ENCODE measurements around the gene VKORC1. TPM values are rescaled to one million over a fixed set of nuclear protein-coding genes. Genes with fewer than 3 reads are reported as not detected.

Gene VKORC1
- total RNA-seq, 1 donor from 2014 or later = 123 TPM

- H3K9me3 ChIP-seq = no peaks in the 10 kb centered on the region
- no peaks in the 10 kb centered on the region for H3K27me3 ChIP-seq
- peak overlapping the region; percentile 94 for H3K27ac ChIP-seq
- H3K36me3 ChIP-seq = peaks cover 0 to 6% of the 10 kb centered on the region in 2 donors
- peak overlapping the region in 1 of 2 donors; percentile 65 for H3K4me3 ChIP-seq
- no peak for DNase-seq (ENCODE audit: extremely low spot score in 2 of 2)
- peaks cover 31% of the 10 kb centered on the region for H3K4me1 ChIP-seq
- TF ChIP-seq POLR2A (IDR thresholded peaks at IDR 0.05) (no peak), POLR2AphosphoS5 (IDR thresholded peaks at IDR 0.05; ENCODE audit: insufficient read depth in 1 of 2, low read depth in 1 of 2) (no peak), CTCF (IDR thresholded peaks at IDR 0.05) (no peak)
- intact Hi-C loops (cut with DNase I) = loop anchor here (10.0 kb wide), 1 partner anchor 87 kb away; the partner anchor contains the start of gene HSD3B7
These were observed 22.7 kb downstream of the VKORC1 start for GRCh38 chr16:31071861-31072260.

GRCh38 chr16:31067342-31067741 is 27.3 kb downstream of the VKORC1 start:
- no peak overlapping the region for H3K4me3 ChIP-seq
- no peak for DNase-seq (ENCODE audit: extremely low spot score in 2 of 2)
- no peak for TF ChIP-seq POLR2AphosphoS5 (IDR thresholded peaks at IDR 0.05; ENCODE audit: insufficient read depth in 1 of 2, low read depth in 1 of 2)
- no peak for TF ChIP-seq POLR2A (IDR thresholded peaks at IDR 0.05)
- no peak for TF ChIP-seq CTCF (IDR thresholded peaks at IDR 0.05)
- no peaks in the 10 kb centered on the region for H3K27me3 ChIP-seq
- H3K36me3 ChIP-seq = peaks cover 0 to 6% of the 10 kb centered on the region in 2 donors
- peaks cover 22% of the 10 kb centered on the region for H3K4me1 ChIP-seq
- no peaks in the 10 kb centered on the region for H3K9me3 ChIP-seq
- intact Hi-C loops (cut with DNase I) = loop anchor here (2.0 kb wide), 1 partner anchor 55 kb away; no protein-coding TSS in a partner anchor
- H3K27ac ChIP-seq = no peak overlapping the region

GRCh38 chr16:31064882-31065461 is 29.6 kb downstream of the VKORC1 start:
- H3K4me3 ChIP-seq = no peak overlapping the region
- peak in 1 of 2 donors; percentile 85 for DNase-seq (ENCODE audit: extremely low spot score in 2 of 2)
- peak overlapping the region; percentile 42 for H3K27ac ChIP-seq
- peaks cover 0 to 22% of the 10 kb centered on the region in 2 donors for H3K36me3 ChIP-seq
- no peak for TF ChIP-seq POLR2A (IDR thresholded peaks at IDR 0.05)
- TF ChIP-seq POLR2AphosphoS5 (IDR thresholded peaks at IDR 0.05; ENCODE audit: insufficient read depth in 1 of 2, low read depth in 1 of 2) = no peak
- no peak for TF ChIP-seq CTCF (IDR thresholded peaks at IDR 0.05)
- no peaks in the 10 kb centered on the region for H3K27me3 ChIP-seq
- H3K4me1 ChIP-seq = peaks cover 14% of the 10 kb centered on the region
- intact Hi-C loops (cut with DNase I) = no loop called here
- H3K9me3 ChIP-seq = no peaks in the 10 kb centered on the region

GRCh38 chr16:31063843-31064611 is 30.6 kb downstream of the VKORC1 start:
- TF ChIP-seq POLR2AphosphoS5 (IDR thresholded peaks at IDR 0.05; ENCODE audit: insufficient read depth in 1 of 2, low read depth in 1 of 2) (no peak), POLR2A (IDR thresholded peaks at IDR 0.05) (no peak), CTCF (IDR thresholded peaks at IDR 0.05) (no peak)
- H3K27ac ChIP-seq = no peak overlapping the region
- no peaks in the 10 kb centered on the region for H3K27me3 ChIP-seq
- DNase-seq (ENCODE audit: extremely low spot score in 2 of 2) = no peak
- intact Hi-C loops (cut with DNase I) = no loop called here
- H3K36me3 ChIP-seq = peaks cover 0 to 22% of the 10 kb centered on the region in 2 donors
- H3K4me1 ChIP-seq = peaks cover 14% of the 10 kb centered on the region
- no peak overlapping the region for H3K4me3 ChIP-seq
- H3K9me3 ChIP-seq = no peaks in the 10 kb centered on the region

- Histone ChIP-seq H3K36me3 (peaks cover 0 to 22% of the 10 kb centered on the region in 2 donors), H3K27ac (no peak overlapping the region)
- intact Hi-C loops (cut with DNase I) = no loop called here
These were observed 31.1 kb downstream of the VKORC1 start for GRCh38 chr16:31063495-31063842.

More at GRCh38 chr16:31063495-31063842, 31.1 kb downstream of the VKORC1 start:
- Histone ChIP-seq H3K4me1 (peaks cover 14% of the 10 kb centered on the region), H3K27me3 (no peaks in the 10 kb centered on the region), H3K4me3 (no peak overlapping the region), H3K9me3 (no peaks in the 10 kb centered on the region)
- no peak for DNase-seq (ENCODE audit: extremely low spot score in 2 of 2)
- TF ChIP-seq CTCF (IDR thresholded peaks at IDR 0.05) = no peak
- TF ChIP-seq POLR2A (IDR thresholded peaks at IDR 0.05) = no peak
- TF ChIP-seq POLR2AphosphoS5 (IDR thresholded peaks at IDR 0.05; ENCODE audit: insufficient read depth in 1 of 2, low read depth in 1 of 2) = no peak
